K562 treated with DMSO at 1 percent for 12 hours (cell line): ENCODE data around the gene PCYT1A. TPM values are rescaled to one million over a fixed set of nuclear protein-coding genes. Genes with fewer than 3 reads are reported as not detected.

Experiments
- total RNA-seq: library from RNA; unstranded; fragments of 300-600 nt; gene quantifications from 2 replicates; pipeline ENCODE4 v1.2.3, GENCODE V29; 2022; ENCODE audit not compliant: insufficient read depth

The PCYT1A gene
- 23.9 and 59.8 TPM in 2 replicates for total RNA-seq

DNA sequence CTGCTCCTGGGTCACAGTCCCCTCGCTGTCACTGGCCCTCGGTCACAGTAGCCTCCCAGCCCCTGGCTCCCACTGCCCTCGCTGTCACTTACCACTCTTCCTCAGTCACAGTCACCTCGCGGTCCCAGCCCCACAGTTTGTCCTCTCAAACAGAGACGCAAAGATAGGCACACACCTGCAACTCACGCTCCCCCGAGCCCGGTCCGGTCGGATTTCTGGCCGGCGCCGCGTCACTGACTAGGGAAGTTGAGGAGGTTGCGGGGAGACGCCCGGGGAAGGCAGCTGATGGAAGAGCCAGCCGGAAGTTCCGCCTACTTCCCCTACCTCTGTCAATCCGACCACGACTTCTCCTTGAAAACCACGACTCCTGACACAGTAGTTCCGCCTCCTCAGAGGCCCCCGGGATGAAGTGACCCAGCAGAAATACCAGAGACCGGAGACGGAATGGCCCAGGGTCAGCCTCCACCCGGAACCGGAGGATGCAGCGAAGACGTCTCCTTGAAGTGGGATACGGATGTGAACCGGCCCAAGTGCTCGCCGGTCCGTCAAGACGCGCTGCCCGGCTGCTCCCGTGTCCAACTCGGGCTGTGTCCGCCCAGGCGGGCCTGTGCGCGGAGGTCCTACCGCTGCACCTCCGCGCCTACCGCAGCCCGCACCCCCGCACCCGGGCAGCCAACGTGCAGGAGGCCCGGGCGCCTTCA is at the start of gene PCYT1A:
TSS of gene PCYT1A (minus strand) at position 287 of the 701 bp plus-strand sequence. CDS start 17,195 bp downstream, outside the sequence.

DNA sequence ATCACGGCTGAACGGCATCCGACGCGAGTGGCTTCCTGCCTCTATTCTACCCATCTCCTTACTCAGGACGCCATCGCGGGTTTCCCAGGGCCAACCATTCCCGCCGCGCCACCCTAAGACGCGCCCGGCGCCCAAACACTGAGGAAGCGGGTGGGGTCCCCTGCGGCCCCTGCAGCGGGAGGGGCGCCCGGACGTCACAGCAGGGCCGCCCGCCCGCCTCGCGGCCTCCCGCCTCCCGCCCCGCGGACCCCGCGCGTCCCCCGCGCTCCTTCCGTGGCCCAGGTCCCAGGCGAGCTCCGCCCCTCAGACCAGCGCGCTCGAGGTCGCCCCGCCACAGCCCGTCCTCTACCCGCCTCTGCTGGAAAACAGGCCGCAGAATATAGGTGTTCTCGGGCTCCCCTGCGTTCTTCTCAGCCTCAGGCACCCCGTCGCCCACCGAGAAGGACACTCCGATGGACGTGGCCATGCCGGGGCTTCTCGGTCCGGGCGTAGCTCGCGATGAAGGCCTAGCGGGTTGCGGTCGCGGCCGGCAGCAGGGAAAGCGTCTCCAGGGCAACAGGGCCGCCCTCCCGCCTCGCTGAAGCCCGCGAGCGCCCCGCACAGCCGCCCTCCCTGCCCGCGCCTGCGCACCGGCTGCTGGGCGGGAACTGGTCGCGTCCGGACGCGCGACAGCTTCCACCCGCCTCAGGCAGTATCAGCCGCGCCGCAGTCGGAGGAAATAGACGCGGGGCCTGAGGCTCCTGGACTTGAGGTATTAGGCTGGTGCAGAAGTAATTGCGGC is 30.4 kb upstream of the PCYT1A start, which contains the start of gene DYNLT2B:
TSS of gene DYNLT2B (minus strand) at position 554 of the 781 bp plus-strand sequence. CDS start at position 466, 88 bp downstream.

DNA sequence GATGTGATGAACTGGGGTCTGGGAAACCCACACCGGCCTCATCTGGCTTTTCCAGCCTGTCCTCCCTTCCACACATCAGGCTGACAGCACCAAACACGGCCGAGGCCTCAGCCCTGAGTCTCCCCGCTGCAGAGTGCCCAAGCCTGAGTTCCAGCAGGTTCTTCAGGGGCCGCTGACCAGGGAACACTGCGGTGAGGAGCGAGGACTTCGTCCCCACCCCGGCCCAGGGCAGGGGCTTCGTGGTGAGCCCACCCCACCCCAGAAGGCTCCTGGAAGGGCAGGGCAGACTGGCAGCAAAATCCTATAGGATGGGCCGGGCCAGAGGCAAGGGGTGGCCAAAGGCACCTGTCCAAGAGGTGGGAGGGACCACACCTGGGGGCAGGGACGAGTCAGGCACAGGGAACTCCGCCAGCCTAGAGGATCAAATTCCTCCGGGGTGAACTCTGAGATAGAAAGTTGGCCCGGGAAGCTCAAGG is 71.4 kb downstream of the PCYT1A start, which contains the start of gene SLC51A:
TSS of gene SLC51A (plus strand) at position 446 of the 476 bp plus-strand sequence. CDS start 179 bp downstream, outside the sequence.

DNA sequence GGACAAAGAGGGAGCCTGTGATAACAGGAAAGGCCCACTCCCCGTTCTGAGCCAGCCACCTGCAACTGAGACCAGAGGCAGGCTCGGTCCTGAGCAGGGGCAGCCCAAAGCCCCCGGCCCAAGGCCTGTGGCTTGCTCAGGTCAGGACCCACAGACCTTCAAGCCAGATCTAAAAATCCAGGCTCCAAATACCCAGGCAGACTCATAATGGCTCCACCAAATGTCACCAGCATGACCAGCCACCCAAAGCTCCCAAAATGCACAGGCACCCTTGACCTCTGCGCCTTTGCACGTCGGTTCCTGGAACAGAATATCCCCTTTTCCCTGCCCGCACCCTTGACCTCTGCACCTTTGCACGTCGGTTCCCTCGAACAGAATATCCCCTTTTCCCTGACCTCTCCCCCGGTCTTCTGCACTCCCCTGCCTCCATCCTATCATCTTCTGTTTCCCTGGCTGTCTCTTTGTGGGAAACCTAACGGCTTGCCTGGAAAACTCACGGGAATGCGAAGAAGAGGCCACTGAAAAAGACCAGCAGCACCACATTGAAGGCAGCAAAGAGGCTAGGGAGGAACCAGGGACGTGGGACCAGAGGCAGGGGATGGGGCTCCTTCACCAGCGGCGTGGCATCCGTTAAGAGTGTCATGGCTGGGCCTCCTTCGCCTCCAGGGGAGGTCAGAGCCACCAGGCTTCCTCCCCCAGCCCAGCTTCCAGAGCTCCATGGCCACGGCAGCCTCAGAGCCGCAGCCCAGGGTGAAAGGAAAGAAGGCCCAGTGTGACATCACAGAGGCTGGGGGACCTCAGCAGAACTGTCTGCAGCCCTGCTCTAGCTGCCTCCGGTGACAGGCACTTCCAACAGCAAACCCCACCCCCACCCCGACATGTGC is 76.6 kb downstream of the PCYT1A start, which contains the start of gene ZDHHC19:
TSS of gene ZDHHC19 (minus strand) at position 728 of the 884 bp plus-strand sequence. CDS start at position 643, 85 bp downstream.

Other genes with a start within 250 kb of the PCYT1A start
- gene TFRC, start 205.6 kb downstream of the PCYT1A start, total RNA-seq = 28.9 and 95.7 TPM in 2 replicates
- gene ZDHHC19, start 76.3 kb downstream of the PCYT1A start, total RNA-seq = 5.2 and 7.7 TPM in 2 replicates
- 2.7 TPM in 1 of 2 replicates, not detected in the other for gene SLC51A, start 71.2 kb downstream of the PCYT1A start, total RNA-seq
- gene DYNLT2B, start 30.5 kb upstream of the PCYT1A start, total RNA-seq = 12.3 and 29.8 TPM in 2 replicates
- 3.6 and 14.1 TPM in 2 replicates for gene TM4SF19, start 50.7 kb upstream of the PCYT1A start, total RNA-seq
- 3.9 and 17.1 TPM in 2 replicates for gene UBXN7, start 144.7 kb upstream of the PCYT1A start, total RNA-seq
- gene RNF168, start 216.0 kb upstream of the PCYT1A start, total RNA-seq = 7.1 and 18.0 TPM in 2 replicates
- not detected in 2 replicates for gene SMCO1, start 227.6 kb upstream of the PCYT1A start, total RNA-seq